Muscle of leg (tissue), 11 donors: ENCODE data around the gene SULT2B1. TPM values are rescaled to one million over a fixed set of nuclear protein-coding genes. Genes with fewer than 3 reads are reported as not detected.

Source experiments
- DNase-seq: peaks from one replicate; pipeline ENCODE4 v3.0.0; 2013
- H3K27ac ChIP-seq: one replicate; pipeline ENCODE4 v1.5.1; 2013; ENCODE audit warnings: mild to moderate bottlenecking, low read length, control low read depth
- H3K27me3 ChIP-seq: one replicate; pipeline ENCODE4 v1.6.1; 2013; ENCODE audit warnings: low read length; ENCODE audit not compliant: control insufficient read depth, insufficient read depth
- H3K36me3 ChIP-seq: one replicate; pipeline ENCODE4 v1.6.1; 2013; ENCODE audit warnings: low read length; ENCODE audit not compliant: control insufficient read depth, insufficient read depth
- H3K4me1 ChIP-seq: one replicate; pipeline ENCODE4 v1.6.1; 2013; ENCODE audit warnings: low read length; ENCODE audit not compliant: control insufficient read depth, insufficient read depth
- H3K4me3 ChIP-seq: one replicate; pipeline ENCODE4 v1.5.1; 2013; ENCODE audit warnings: low read length, control low read depth
- H3K9me3 ChIP-seq: replicated peaks from 2 replicates; pipeline ENCODE4 v1.6.1; 2013; ENCODE audit warnings: low read depth, low read length; ENCODE audit not compliant: control insufficient read depth
- WGBS: methylation state at CpG from one replicate; pipeline ENCODE4 v1.1.5; 2013; ENCODE audit warnings: missing lambda C conversion rate; ENCODE audit not compliant: insufficient coverage; 5-methylcytosine and 5-hydroxymethylcytosine counted together
- polyA plus RNA-seq, 8 donors: library from polyadenylated mRNA; unstranded; fragments of 120-200 nt; gene quantifications; one replicate each; pipeline versions ENCODE4 v1.2.1 to v1.2.3, GENCODE V29; 2013; ENCODE audit warnings: inconsistent platforms in 1 of 8, low replicate concordance in 1 of 8; ENCODE audit not compliant: insufficient read length in 8 of 8, insufficient read depth in 1 of 8
- total RNA-seq: library from RNA; stranded (reverse); fragments of 120-200 nt; gene quantifications from one replicate; pipeline ENCODE4 v1.2.4, GENCODE V29; 2013

The SULT2B1 gene
- total and polyA plus RNA-seq, 9 donors, result 0.11 to 2.9 (median 0.25) TPM; not detected in 1

GRCh38 chr19:48578891-48579290 lies 26.9 kb downstream of the SULT2B1 start:
- DNase-seq, result no peak
- no peaks in the 10 kb centered on the region for H3K36me3 ChIP-seq
- WGBS, result no CpG with 5 or more reads among the region's 3 CpGs
- no peak overlapping the region for H3K27ac ChIP-seq
- H3K4me3 ChIP-seq, result no peak overlapping the region
- peaks cover under 1% of the 10 kb centered on the region for H3K4me1 ChIP-seq
- no peaks in the 10 kb centered on the region for H3K27me3 ChIP-seq
- H3K9me3 ChIP-seq, result no peaks in the 10 kb centered on the region

GRCh38 chr19:48582168-48582567 lies 30.2 kb downstream of the SULT2B1 start:
- H3K36me3 ChIP-seq, result no peaks in the 10 kb centered on the region
- peaks cover 2% of the 10 kb centered on the region for H3K27me3 ChIP-seq
- H3K4me1 ChIP-seq, result peaks cover 6% of the 10 kb centered on the region
- H3K27ac ChIP-seq, result no peak overlapping the region
- no peaks in the 10 kb centered on the region for H3K9me3 ChIP-seq
- DNase-seq, result no peak
- H3K4me3 ChIP-seq, result no peak overlapping the region
- no CpG with 5 or more reads among the region's 2 CpGs for WGBS

- H3K27ac ChIP-seq, result no peak overlapping the region
- peaks cover 12% of the 10 kb centered on the region for H3K4me1 ChIP-seq
- peaks cover 9% of the 10 kb centered on the region for H3K27me3 ChIP-seq
- H3K9me3 ChIP-seq, result no peaks in the 10 kb centered on the region
- no CpG with 5 or more reads among the region's 3 CpGs for WGBS
- no peak overlapping the region for H3K4me3 ChIP-seq
- no peak for DNase-seq
- no peaks in the 10 kb centered on the region for H3K36me3 ChIP-seq
Measured at GRCh38 chr19:48587387-48587786, 35.4 kb downstream of the SULT2B1 start.

GRCh38 chr19:48588670-48589401 lies 36.9 kb downstream of the SULT2B1 start:
- WGBS, result 4% methylated on average over 36 of the region's 36 CpGs
- no peak overlapping the region for H3K27ac ChIP-seq
- peaks cover 12% of the 10 kb centered on the region for H3K4me1 ChIP-seq
- H3K9me3 ChIP-seq, result no peaks in the 10 kb centered on the region
- peaks cover 9% of the 10 kb centered on the region for H3K27me3 ChIP-seq
- peak overlapping the region; percentile 26 for H3K4me3 ChIP-seq
- no peaks in the 10 kb centered on the region for H3K36me3 ChIP-seq
- peak; percentile 90 for DNase-seq

GRCh38 chr19:48591021-48591420 lies 39.0 kb downstream of the SULT2B1 start:
- Histone ChIP-seq H3K36me3 (no peaks in the 10 kb centered on the region), H3K27me3 (peaks cover 9% of the 10 kb centered on the region), H3K27ac (no peak overlapping the region), H3K9me3 (no peaks in the 10 kb centered on the region), H3K4me3 (no peak overlapping the region), H3K4me1 (peaks cover 6% of the 10 kb centered on the region)
- DNase-seq, result no peak
- WGBS, result 90% methylated on average over 2 of the region's 5 CpGs

- WGBS, result 91% methylated on average over 9 of the region's 9 CpGs
- Histone ChIP-seq H3K27me3 (peaks cover 7% of the 10 kb centered on the region), H3K9me3 (no peaks in the 10 kb centered on the region), H3K27ac (no peak overlapping the region), H3K4me1 (no peaks in the 10 kb centered on the region), H3K36me3 (no peaks in the 10 kb centered on the region), H3K4me3 (no peak overlapping the region)
- DNase-seq, result no peak
Measured at GRCh38 chr19:48595171-48595570, 43.2 kb downstream of the SULT2B1 start.

GRCh38 chr19:48595833-48596232 lies 43.9 kb downstream of the SULT2B1 start:
- WGBS, result 53% methylated on average over 6 of the region's 6 CpGs
- no peaks in the 10 kb centered on the region for H3K36me3 ChIP-seq
- no peaks in the 10 kb centered on the region for H3K4me1 ChIP-seq
- peaks cover 7% of the 10 kb centered on the region for H3K27me3 ChIP-seq
- no peak overlapping the region for H3K4me3 ChIP-seq
- H3K9me3 ChIP-seq, result no peaks in the 10 kb centered on the region
- no peak overlapping the region for H3K27ac ChIP-seq
- no peak for DNase-seq

- Histone ChIP-seq H3K27ac (no peak overlapping the region), H3K27me3 (peaks cover 6% of the 10 kb centered on the region), H3K36me3 (no peaks in the 10 kb centered on the region), H3K9me3 (no peaks in the 10 kb centered on the region), H3K4me3 (no peak overlapping the region), H3K4me1 (no peaks in the 10 kb centered on the region)
- 86% methylated on average over 2 of the region's 4 CpGs for WGBS
- no peak for DNase-seq
Measured at GRCh38 chr19:48596237-48596636, 44.3 kb downstream of the SULT2B1 start.

- 86% methylated on average over 26 of the region's 39 CpGs for WGBS
- Histone ChIP-seq H3K4me1 (no peaks in the 10 kb centered on the region), H3K36me3 (no peaks in the 10 kb centered on the region), H3K4me3 (no peak overlapping the region), H3K27me3 (peaks cover 5% of the 10 kb centered on the region), H3K27ac (no peak overlapping the region), H3K9me3 (no peaks in the 10 kb centered on the region)
- DNase-seq, result no peak
Measured at GRCh38 chr19:48596679-48597465, 44.9 kb downstream of the SULT2B1 start.

GRCh38 chr19:48598996-48599700 lies 47.2 kb downstream of the SULT2B1 start:
- Histone ChIP-seq H3K4me3 (no peak overlapping the region), H3K9me3 (no peaks in the 10 kb centered on the region), H3K36me3 (no peaks in the 10 kb centered on the region), H3K4me1 (no peaks in the 10 kb centered on the region), H3K27ac (no peak overlapping the region), H3K27me3 (peaks cover 5% of the 10 kb centered on the region)
- DNase-seq, result no peak
- 64% methylated on average over 23 of the region's 30 CpGs for WGBS
